ENCODE measurements around the gene OPN1SW. TPM values are rescaled to one million over a fixed set of nuclear protein-coding genes. Genes with fewer than 3 reads are reported as not detected.

The OPN1SW gene
- total and polyA plus RNA-seq, 4 donors = not detected

- no peaks in the 10 kb centered on the region for H3K27me3 ChIP-seq (ENCODE audit: control insufficient read depth in 1 of 2, insufficient read depth in 2 of 2, low read length in 1 of 2)
- H3K27ac ChIP-seq (ENCODE audit: low read depth in 1 of 2, low read length in 2 of 2) = no peak overlapping the region
- DNase-seq = no peak
- peaks cover 0 to 3% of the 10 kb centered on the region in 2 donors for H3K4me1 ChIP-seq (ENCODE audit: control insufficient read depth in 1 of 2, insufficient read depth in 2 of 2, low read length in 2 of 2)
- no peaks in the 10 kb centered on the region for H3K9me3 ChIP-seq (ENCODE audit: control insufficient read depth, low read length)
- H3K4me3 ChIP-seq (ENCODE audit: low read length in 2 of 2) = no peak overlapping the region
- intact Hi-C loops (cut with DNase I) = loop anchor here in 1 of 2 donors (5.0 to 10.0 kb wide), 3 partner anchors 55 to 127 kb away; partner anchors contain the start of genes ATP6V1F, CCDC136 and FLNC
- ATAC-seq (ENCODE audit: low FRiP score) = no peak
- 81 to 97% methylated on average over 4 of the region's 4 CpGs for WGBS, 2 donors
- no peaks in the 10 kb centered on the region for H3K36me3 ChIP-seq (ENCODE audit: control insufficient read depth in 1 of 2, insufficient read depth in 2 of 2, low read length in 1 of 2)
Observed at GRCh38 chr7:128737441-128737840, 38.2 kb downstream of the OPN1SW start.

GRCh38 chr7:128735436-128735835 lies 40.2 kb downstream of the OPN1SW start:
- 94 to 95% methylated on average over 5 of the region's 5 CpGs for WGBS, 2 donors
- H3K27ac ChIP-seq (ENCODE audit: low read depth in 1 of 2, low read length in 2 of 2) = no peak overlapping the region
- DNase-seq = no peak
- intact Hi-C loops (cut with DNase I) = loop anchor here in 1 of 2 donors (5.0 to 10.0 kb wide), 3 partner anchors 57 to 129 kb away; partner anchors contain the start of genes ATP6V1F, CCDC136 and FLNC
- no peaks in the 10 kb centered on the region for H3K4me1 ChIP-seq (ENCODE audit: control insufficient read depth in 1 of 2, insufficient read depth in 2 of 2, low read length in 2 of 2)
- H3K4me3 ChIP-seq (ENCODE audit: low read length in 2 of 2) = no peak overlapping the region
- H3K36me3 ChIP-seq (ENCODE audit: control insufficient read depth in 1 of 2, insufficient read depth in 2 of 2, low read length in 1 of 2) = no peaks in the 10 kb centered on the region
- no peak for ATAC-seq (ENCODE audit: low FRiP score)
- H3K9me3 ChIP-seq (ENCODE audit: control insufficient read depth, low read length) = no peaks in the 10 kb centered on the region
- no peaks in the 10 kb centered on the region for H3K27me3 ChIP-seq (ENCODE audit: control insufficient read depth in 1 of 2, insufficient read depth in 2 of 2, low read length in 1 of 2)

- DNase-seq (no peak), ATAC-seq (ENCODE audit: low FRiP score) (no peak)
- no peaks in the 10 kb centered on the region for H3K27me3 ChIP-seq (ENCODE audit: control insufficient read depth in 1 of 2, insufficient read depth in 2 of 2, low read length in 1 of 2)
- H3K36me3 ChIP-seq (ENCODE audit: control insufficient read depth in 1 of 2, insufficient read depth in 2 of 2, low read length in 1 of 2) = no peaks in the 10 kb centered on the region
- WGBS, 2 donors = 94 to 100% methylated on average over 1 of the region's 1 CpG
- intact Hi-C loops (cut with DNase I) = loop anchor here in 1 of 2 donors (5.0 to 10.0 kb wide), 3 partner anchors 57 to 130 kb away; partner anchors contain the start of genes ATP6V1F, CCDC136 and FLNC
- H3K9me3 ChIP-seq (ENCODE audit: control insufficient read depth, low read length) = no peaks in the 10 kb centered on the region
- H3K27ac ChIP-seq (ENCODE audit: low read depth in 1 of 2, low read length in 2 of 2) = no peak overlapping the region
- H3K4me1 ChIP-seq (ENCODE audit: control insufficient read depth in 1 of 2, insufficient read depth in 2 of 2, low read length in 2 of 2) = no peaks in the 10 kb centered on the region
- no peak overlapping the region for H3K4me3 ChIP-seq (ENCODE audit: low read length in 2 of 2)
Observed at GRCh38 chr7:128734890-128735289, 40.7 kb downstream of the OPN1SW start.

- ATAC-seq (ENCODE audit: low FRiP score) = no peak
- no peak overlapping the region for H3K4me3 ChIP-seq (ENCODE audit: low read length in 2 of 2)
- no peak overlapping the region for H3K27ac ChIP-seq (ENCODE audit: low read depth in 1 of 2, low read length in 2 of 2)
- no peaks in the 10 kb centered on the region for H3K9me3 ChIP-seq (ENCODE audit: control insufficient read depth, low read length)
- intact Hi-C loops (cut with DNase I) = loop anchor here in 1 of 2 donors (10.0 kb wide), 1 partner anchor 132 kb away; the partner anchor contains the start of gene ATP6V1F
- 24 to 34% methylated on average over 2 of the region's 2 CpGs for WGBS, 2 donors
- H3K36me3 ChIP-seq (ENCODE audit: control insufficient read depth in 1 of 2, insufficient read depth in 2 of 2, low read length in 1 of 2) = no peaks in the 10 kb centered on the region
- no peaks in the 10 kb centered on the region for H3K4me1 ChIP-seq (ENCODE audit: control insufficient read depth in 1 of 2, insufficient read depth in 2 of 2, low read length in 2 of 2)
- no peaks in the 10 kb centered on the region for H3K27me3 ChIP-seq (ENCODE audit: control insufficient read depth in 1 of 2, insufficient read depth in 2 of 2, low read length in 1 of 2)
- DNase-seq = no peak
Observed at GRCh38 chr7:128733278-128733645, 42.3 kb downstream of the OPN1SW start.

DNA sequence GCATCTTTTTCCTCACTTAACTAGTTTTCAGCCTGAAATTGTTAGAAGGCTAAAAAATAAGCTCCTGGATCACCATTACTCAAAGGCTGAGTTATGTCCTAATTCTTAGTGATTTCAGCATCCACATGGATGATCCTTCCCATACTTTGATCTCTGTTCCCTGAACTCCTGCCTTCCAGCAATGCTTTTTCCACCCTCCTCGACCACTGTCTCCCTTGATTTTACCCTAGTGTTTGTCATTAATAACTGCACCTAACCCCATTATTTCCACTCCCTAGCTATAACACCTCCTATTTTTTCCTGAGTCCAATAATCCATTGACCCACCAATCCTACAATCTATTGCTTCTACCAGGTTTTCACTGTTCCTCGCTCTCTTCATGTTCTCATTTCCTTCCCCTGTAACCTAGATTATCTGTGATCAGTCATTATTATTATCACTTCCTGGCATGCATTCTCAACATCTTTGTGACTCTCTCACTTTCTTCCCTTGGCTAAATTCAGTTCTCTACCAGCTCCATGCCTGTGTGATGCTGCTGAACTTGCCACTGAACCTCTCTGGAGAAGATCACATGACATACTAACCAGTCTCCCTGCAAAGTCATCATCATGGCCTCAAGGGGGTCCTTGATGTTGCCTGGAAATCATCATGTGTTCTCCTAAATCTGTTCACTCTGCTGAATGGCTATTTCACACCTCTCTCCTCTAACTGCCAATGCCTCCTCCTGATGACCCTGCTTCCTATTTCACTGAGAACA lies 42.9 kb downstream of the OPN1SW start:
- Histone ChIP-seq H3K36me3 (ENCODE audit: control insufficient read depth in 1 of 2, insufficient read depth in 2 of 2, low read length in 1 of 2) (no peaks in the 10 kb centered on the region), H3K27ac (ENCODE audit: low read depth in 1 of 2, low read length in 2 of 2) (no peak overlapping the region), H3K9me3 (ENCODE audit: control insufficient read depth, low read length) (no peaks in the 10 kb centered on the region), H3K4me3 (ENCODE audit: low read length in 2 of 2) (no peak overlapping the region), H3K4me1 (ENCODE audit: control insufficient read depth in 1 of 2, insufficient read depth in 2 of 2, low read length in 2 of 2) (no peaks in the 10 kb centered on the region), H3K27me3 (ENCODE audit: control insufficient read depth in 1 of 2, insufficient read depth in 2 of 2, low read length in 1 of 2) (no peaks in the 10 kb centered on the region)
- WGBS, 2 donors = 86 to 87% methylated on average over 2 of the region's 2 CpGs
- intact Hi-C loops (cut with DNase I) = loop anchor here in 1 of 2 donors (10.0 kb wide), 1 partner anchor 132 kb away; the partner anchor contains the start of gene ATP6V1F
- ATAC-seq (ENCODE audit: low FRiP score) = no peak
- no peak for DNase-seq

GRCh38 chr7:128731184-128731583 lies 44.4 kb downstream of the OPN1SW start:
- H3K4me1 ChIP-seq (ENCODE audit: control insufficient read depth in 1 of 2, insufficient read depth in 2 of 2, low read length in 2 of 2) = no peaks in the 10 kb centered on the region
- H3K9me3 ChIP-seq (ENCODE audit: control insufficient read depth, low read length) = no peaks in the 10 kb centered on the region
- no peak overlapping the region for H3K4me3 ChIP-seq (ENCODE audit: low read length in 2 of 2)
- H3K36me3 ChIP-seq (ENCODE audit: control insufficient read depth in 1 of 2, insufficient read depth in 2 of 2, low read length in 1 of 2) = no peaks in the 10 kb centered on the region
- no peak overlapping the region for H3K27ac ChIP-seq (ENCODE audit: low read depth in 1 of 2, low read length in 2 of 2)
- intact Hi-C loops (cut with DNase I) = loop anchor here in 1 of 2 donors (10.0 kb wide), 1 partner anchor 134 kb away; the partner anchor contains the start of gene ATP6V1F
- no peaks in the 10 kb centered on the region for H3K27me3 ChIP-seq (ENCODE audit: control insufficient read depth in 1 of 2, insufficient read depth in 2 of 2, low read length in 1 of 2)
- 88 to 93% methylated on average over 8 of the region's 8 CpGs for WGBS, 2 donors
- no peak for DNase-seq
- ATAC-seq (ENCODE audit: low FRiP score) = no peak

- no peak for DNase-seq
- H3K27ac ChIP-seq (ENCODE audit: low read depth in 1 of 2, low read length in 2 of 2) = no peak overlapping the region
- intact Hi-C loops (cut with DNase I) = loop anchor here in 1 of 2 donors (10.0 kb wide), 1 partner anchor 55 kb away; the partner anchor contains the start of gene GARIN1A
- H3K9me3 ChIP-seq (ENCODE audit: control insufficient read depth, low read length) = no peaks in the 10 kb centered on the region
- ATAC-seq (ENCODE audit: low FRiP score) = no peak
- H3K4me1 ChIP-seq (ENCODE audit: control insufficient read depth in 1 of 2, insufficient read depth in 2 of 2, low read length in 2 of 2) = no peaks in the 10 kb centered on the region
- H3K4me3 ChIP-seq (ENCODE audit: low read length in 2 of 2) = no peak overlapping the region
- no peaks in the 10 kb centered on the region for H3K36me3 ChIP-seq (ENCODE audit: control insufficient read depth in 1 of 2, insufficient read depth in 2 of 2, low read length in 1 of 2)
- no peaks in the 10 kb centered on the region for H3K27me3 ChIP-seq (ENCODE audit: control insufficient read depth in 1 of 2, insufficient read depth in 2 of 2, low read length in 1 of 2)
- 77 to 90% methylated on average over 4 of the region's 4 CpGs for WGBS, 2 donors
Observed at GRCh38 chr7:128729494-128729893, 46.1 kb downstream of the OPN1SW start.

DNA sequence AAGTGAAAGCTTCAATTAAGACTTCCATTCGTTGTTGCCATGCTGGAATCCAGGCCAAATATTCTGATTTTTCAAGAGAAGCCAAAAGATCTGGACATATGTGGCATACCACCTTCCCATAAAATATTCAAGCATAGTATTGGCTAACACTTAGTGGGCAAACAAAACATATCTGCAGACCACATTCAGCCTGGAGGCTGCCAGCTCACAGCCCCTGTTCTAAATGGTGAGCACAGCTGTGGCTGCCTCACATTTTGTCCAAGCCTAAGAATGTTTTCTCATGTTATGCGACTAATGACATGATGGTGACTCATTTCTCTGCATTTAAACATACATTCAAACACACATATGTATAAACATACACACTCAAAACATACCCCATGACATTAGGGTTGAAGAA lies 47.0 kb downstream of the OPN1SW start:
- no peaks in the 10 kb centered on the region for H3K4me1 ChIP-seq (ENCODE audit: control insufficient read depth in 1 of 2, insufficient read depth in 2 of 2, low read length in 2 of 2)
- no peaks in the 10 kb centered on the region for H3K27me3 ChIP-seq (ENCODE audit: control insufficient read depth in 1 of 2, insufficient read depth in 2 of 2, low read length in 1 of 2)
- no peak overlapping the region for H3K27ac ChIP-seq (ENCODE audit: low read depth in 1 of 2, low read length in 2 of 2)
- intact Hi-C loops (cut with DNase I) = loop anchor here in 1 of 2 donors (10.0 kb wide), 1 partner anchor 54 kb away; the partner anchor contains the start of gene GARIN1A
- H3K9me3 ChIP-seq (ENCODE audit: control insufficient read depth, low read length) = no peaks in the 10 kb centered on the region
- ATAC-seq (ENCODE audit: low FRiP score) (no peak), DNase-seq (no peak)
- WGBS, 2 donors = 55 to 63% methylated on average over 2 of the region's 2 CpGs
- no peak overlapping the region for H3K4me3 ChIP-seq (ENCODE audit: low read length in 2 of 2)
- no peaks in the 10 kb centered on the region for H3K36me3 ChIP-seq (ENCODE audit: control insufficient read depth in 1 of 2, insufficient read depth in 2 of 2, low read length in 1 of 2)
